Erythroblast (primary cell): ENCODE data around the gene CCNT1.

ENCODE experiments used
- GATA1 ChIP-seq: IDR thresholded peaks from 2 replicates; pipeline ENCODE4 v1.6.1; 2011; ENCODE audit warnings: low read depth, mild to moderate bottlenecking, control low read depth, low read length, moderate library complexity
- POLR2A ChIP-seq: IDR thresholded peaks from 2 replicates; pipeline ENCODE4 v1.6.1; 2011; ENCODE audit warnings: mild to moderate bottlenecking, low read length

- TF ChIP-seq POLR2A (no peak), GATA1 (no peak)
Observed at GRCh38 chr12:48716168-48716492, 377 bp downstream of the CCNT1 start.
